Osteoblast (primary cell): ENCODE results near the gene NR3C2. TPM values are rescaled to one million over a fixed set of nuclear protein-coding genes. Genes with fewer than 3 reads are reported as not detected.

ENCODE experiments used
- DNase-seq: peaks from one replicate; pipeline ENCODE4 v3.0.0; 2011; ENCODE audit warnings: low spot score, mixed read lengths; ENCODE audit not compliant: insufficient read length; ENCODE audit errors: missing footprints
- H2AFZ ChIP-seq: 2 replicates; pipeline ENCODE4 v1.6.0; 2011; ENCODE audit warnings: mild to moderate bottlenecking, low read length
- H3K27ac ChIP-seq: 2 replicates; pipeline ENCODE4 v1.5.1; 2011; ENCODE audit warnings: mild to moderate bottlenecking, low read depth, low read length, moderate library complexity
- H3K27me3 ChIP-seq: 2 replicates; pipeline ENCODE4 v1.6.0; 2012; ENCODE audit warnings: mild to moderate bottlenecking, control low read depth, inconsistent platforms, low read length, moderate library complexity; ENCODE audit not compliant: insufficient read depth
- H3K36me3 ChIP-seq: 2 replicates; pipeline ENCODE4 v1.5.1; 2011; ENCODE audit warnings: mild to moderate bottlenecking, low read length, control low read depth, moderate library complexity; ENCODE audit not compliant: insufficient read depth
- H3K4me1 ChIP-seq: 2 replicates; pipeline ENCODE4 v1.5.1; 2011; ENCODE audit warnings: mild to moderate bottlenecking, low read length, control low read depth, moderate library complexity; ENCODE audit not compliant: insufficient read depth
- H3K4me2 ChIP-seq: 2 replicates; pipeline ENCODE4 v1.6.0; 2011; ENCODE audit warnings: mild to moderate bottlenecking, low read length; ENCODE audit not compliant: insufficient read depth
- H3K4me3 ChIP-seq: fragments of 200-600 bp; sonication (generic); 3 replicates; pipeline ENCODE4 v1.5.1; 2012; ENCODE audit warnings: mild to moderate bottlenecking, low read length, inconsistent platforms; ENCODE audit not compliant: insufficient read depth
- H3K79me2 ChIP-seq: 2 replicates; pipeline ENCODE4 v1.6.0; 2012; ENCODE audit warnings: mild to moderate bottlenecking, low read length, control low read depth, inconsistent platforms; ENCODE audit not compliant: insufficient read depth
- H3K9me3 ChIP-seq: 2 replicates; pipeline ENCODE4 v1.5.1; 2011; ENCODE audit warnings: low read depth, low read length, control low read depth
- H4K20me1 ChIP-seq: 2 replicates; pipeline ENCODE4 v1.6.0; 2012; ENCODE audit warnings: mild to moderate bottlenecking, low read length, control low read depth; ENCODE audit not compliant: insufficient read depth
- total RNA-seq: library from RNA; depleted of rRNA; stranded (reverse); fragments of >200 nt; gene quantifications from 2 replicates; pipeline ENCODE4 v1.2.3, GENCODE V29; 2012
- TF ChIP-seq, protein P1 (sequence below): IDR thresholded peaks from 2 replicates; pipeline ENCODE4 v1.5.1; 2011; ENCODE audit warnings: mild to moderate bottlenecking, low read depth, low read length, moderate library complexity; ENCODE audit errors: extremely low read depth

The NR3C2 gene
- total RNA-seq, 1 donor, result 0.72 TPM

DNA sequence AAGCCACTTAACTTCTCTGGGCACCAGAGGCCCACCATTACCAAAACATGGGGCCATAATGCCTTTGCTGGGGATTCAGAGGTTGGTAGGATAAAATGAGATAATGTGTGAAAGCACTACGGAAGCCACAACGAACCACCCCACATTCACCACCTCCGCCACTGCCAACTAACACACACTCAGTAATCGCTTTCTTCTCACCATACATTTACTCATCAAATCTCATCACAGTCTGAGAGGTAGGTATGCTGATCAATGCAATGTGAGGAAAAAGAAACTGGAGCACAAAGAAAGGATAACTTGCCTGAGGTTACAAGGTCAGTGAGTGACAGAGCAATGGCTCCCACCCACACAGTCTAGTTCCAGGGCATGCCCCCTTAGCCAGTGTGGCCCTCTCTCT lies 257.3 kb downstream of the NR3C2 start:
- TF ChIP-seq, protein P1, sequence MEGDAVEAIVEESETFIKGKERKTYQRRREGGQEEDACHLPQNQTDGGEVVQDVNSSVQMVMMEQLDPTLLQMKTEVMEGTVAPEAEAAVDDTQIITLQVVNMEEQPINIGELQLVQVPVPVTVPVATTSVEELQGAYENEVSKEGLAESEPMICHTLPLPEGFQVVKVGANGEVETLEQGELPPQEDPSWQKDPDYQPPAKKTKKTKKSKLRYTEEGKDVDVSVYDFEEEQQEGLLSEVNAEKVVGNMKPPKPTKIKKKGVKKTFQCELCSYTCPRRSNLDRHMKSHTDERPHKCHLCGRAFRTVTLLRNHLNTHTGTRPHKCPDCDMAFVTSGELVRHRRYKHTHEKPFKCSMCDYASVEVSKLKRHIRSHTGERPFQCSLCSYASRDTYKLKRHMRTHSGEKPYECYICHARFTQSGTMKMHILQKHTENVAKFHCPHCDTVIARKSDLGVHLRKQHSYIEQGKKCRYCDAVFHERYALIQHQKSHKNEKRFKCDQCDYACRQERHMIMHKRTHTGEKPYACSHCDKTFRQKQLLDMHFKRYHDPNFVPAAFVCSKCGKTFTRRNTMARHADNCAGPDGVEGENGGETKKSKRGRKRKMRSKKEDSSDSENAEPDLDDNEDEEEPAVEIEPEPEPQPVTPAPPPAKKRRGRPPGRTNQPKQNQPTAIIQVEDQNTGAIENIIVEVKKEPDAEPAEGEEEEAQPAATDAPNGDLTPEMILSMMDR, result no peak
- no peak for DNase-seq
- no peak overlapping the region for H2AFZ ChIP-seq
- H3K27me3 ChIP-seq, result no peaks in the 10 kb centered on the region
- no peak overlapping the region for H3K4me3 ChIP-seq
- H3K79me2 ChIP-seq, result no peaks in the 10 kb centered on the region
- no peaks in the 10 kb centered on the region for H3K9me3 ChIP-seq
- H3K36me3 ChIP-seq, result no peaks in the 10 kb centered on the region
- no peak overlapping the region for H3K4me2 ChIP-seq
- H3K4me1 ChIP-seq, result no peaks in the 10 kb centered on the region
- no peak overlapping the region for H3K27ac ChIP-seq
- no peaks in the 10 kb centered on the region for H4K20me1 ChIP-seq

- DNase-seq, result no peak
- TF ChIP-seq, protein P1, result no peak
Measured at GRCh38 chr4:148182230-148182911, 259.8 kb downstream of the NR3C2 start.

GRCh38 chr4:148173397-148174017 lies 268.7 kb downstream of the NR3C2 start:
- Histone ChIP-seq H3K4me1 (no peaks in the 10 kb centered on the region), H2AFZ (no peak overlapping the region), H4K20me1 (no peaks in the 10 kb centered on the region), H3K27ac (no peak overlapping the region), H3K79me2 (no peaks in the 10 kb centered on the region), H3K36me3 (no peaks in the 10 kb centered on the region), H3K4me3 (no peak overlapping the region), H3K4me2 (no peak overlapping the region), H3K27me3 (no peaks in the 10 kb centered on the region), H3K9me3 (no peaks in the 10 kb centered on the region)
- TF ChIP-seq, protein P1, result no peak
- DNase-seq, result no peak

More at GRCh38 chr4:148182230-148182911, 259.8 kb downstream of the NR3C2 start:
- Histone ChIP-seq H3K4me3 (no peak overlapping the region), H3K79me2 (no peaks in the 10 kb centered on the region), H4K20me1 (no peaks in the 10 kb centered on the region), H3K27me3 (no peaks in the 10 kb centered on the region), H3K27ac (no peak overlapping the region), H2AFZ (no peak overlapping the region), H3K4me1 (no peaks in the 10 kb centered on the region), H3K9me3 (no peaks in the 10 kb centered on the region), H3K4me2 (no peak overlapping the region), H3K36me3 (no peaks in the 10 kb centered on the region)

- no peaks in the 10 kb centered on the region for H3K9me3 ChIP-seq
- no peak for DNase-seq
- no peak overlapping the region for H3K4me2 ChIP-seq
- TF ChIP-seq, protein P1, result no peak
- H4K20me1 ChIP-seq, result no peaks in the 10 kb centered on the region
- no peak overlapping the region for H3K27ac ChIP-seq
- no peaks in the 10 kb centered on the region for H3K4me1 ChIP-seq
- no peak overlapping the region for H2AFZ ChIP-seq
- H3K4me3 ChIP-seq, result no peak overlapping the region
- H3K79me2 ChIP-seq, result no peaks in the 10 kb centered on the region
- H3K27me3 ChIP-seq, result no peaks in the 10 kb centered on the region
- H3K36me3 ChIP-seq, result no peaks in the 10 kb centered on the region
Measured at GRCh38 chr4:148171596-148171995, 270.6 kb downstream of the NR3C2 start.
